GM12892 (cell line): ENCODE measurements around the gene FHL1.

ENCODE experiments used
- POLR2A ChIP-seq: IDR thresholded peaks from 2 replicates; pipeline ENCODE4 v1.6.1; 2011; ENCODE audit warnings: low read depth, low read length, control low read depth
- POLR2AphosphoS5 ChIP-seq: IDR thresholded peaks from 2 replicates; pipeline ENCODE4 v1.6.1; 2011; ENCODE audit warnings: low read depth, low read length, control low read depth

DNA sequence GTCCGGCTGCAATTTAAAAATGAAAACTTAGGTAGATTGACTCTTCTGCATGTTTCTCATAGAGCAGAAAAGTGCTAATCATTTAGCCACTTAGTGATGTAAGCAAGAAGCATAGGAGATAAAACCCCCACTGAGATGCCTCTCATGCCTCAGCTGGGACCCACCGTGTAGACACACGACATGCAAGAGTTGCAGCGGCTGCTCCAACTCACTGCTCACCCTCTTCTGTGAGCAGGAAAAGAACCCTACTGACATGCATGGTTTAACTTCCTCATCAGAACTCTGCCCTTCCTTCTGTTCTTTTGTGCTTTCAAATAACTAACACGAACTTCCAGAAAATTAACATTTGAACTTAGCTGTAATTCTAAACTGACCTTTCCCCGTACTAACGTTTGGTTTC, 62.9 kb downstream of the FHL1 start:
- TF ChIP-seq POLR2A (no peak), POLR2AphosphoS5 (no peak)
